OCI-LY1 (cell line): ENCODE data around the gene GRIK3.

Experiments used
- CTCF ChIP-seq: fragments of 200-600 bp; sonication (generic), shearing (Covaris generic); IDR thresholded peaks from 2 replicates; pipeline ENCODE4 v1.5.1; 2017; ENCODE audit warnings: mild to moderate bottlenecking, antibody characterized with exemption, low read length, moderate library complexity, mixed read lengths
- EZH2 ChIP-seq: fragments of 200-600 bp; sonication (generic), shearing (Covaris generic); IDR thresholded peaks from 2 replicates; pipeline ENCODE4 v1.8.0; 2017; ENCODE audit warnings: borderline replicate concordance, mixed run types, mild to moderate bottlenecking, antibody characterized with exemption, low read length, moderate library complexity, mixed read lengths

GRCh38 chr1:36925251-36925650 is 109.1 kb downstream of the GRIK3 start:
- TF ChIP-seq EZH2, result no peak
- no peak for TF ChIP-seq CTCF
